Measurements from ENCODE around the gene RHEB.

RHEB gene

GRCh38 chr7:151504715-151505326 is 14.9 kb downstream of the RHEB start:
- Histone ChIP-seq H3K4me2 (peak overlapping the region in 2 of 11 experiments; percentile 8 to 40; a peak in 3 of 22 replicates), H3K36me3 (peaks cover 6 to 83% (median 58%) of the 10 kb centered on the region in 11 experiments; a peak in 20 of 22 replicates)

GRCh38 chr7:151503902-151504714 is 15.6 kb downstream of the RHEB start:
- H3K9me3 ChIP-seq (replicated peaks in 1 of 11) = peaks cover 0 to 65% (median 41%) of the 10 kb centered on the region in 11 experiments; a peak in 18 of 22 replicates
- H3K27ac ChIP-seq = no peak overlapping the region
- no peak overlapping the region for H3K9ac ChIP-seq
- peaks cover 6 to 82% (median 58%) of the 10 kb centered on the region in 11 experiments; a peak in 20 of 22 replicates for H3K36me3 ChIP-seq
- peaks cover 78 to 100% (median 100%) of the 10 kb centered on the region in 11 experiments for H4K20me1 ChIP-seq
- no peak overlapping the region for H3K4me3 ChIP-seq
- no peaks in the 10 kb centered on the region for H3K27me3 ChIP-seq
- H3K4me1 ChIP-seq = peaks cover 3 to 29% (median 9%) of the 10 kb centered on the region in 10 experiments; a peak in 7 of 20 replicates
- peak overlapping the region in 3 of 11 experiments; percentile 8 to 40 (median 31); a peak in 5 of 22 replicates for H3K4me2 ChIP-seq
- no peak for TF ChIP-seq Cebpa-rat (IDR thresholded peaks at IDR 0.05)

More at GRCh38 chr7:151504715-151505326, 14.9 kb downstream of the RHEB start:
- Histone ChIP-seq H3K27ac (no peak overlapping the region), H3K27me3 (no peaks in the 10 kb centered on the region), H4K20me1 (peaks cover 78 to 100% (median 100%) of the 10 kb centered on the region in 11 experiments), H3K4me1 (peaks cover 5 to 36% (median 11%) of the 10 kb centered on the region in 10 experiments; a peak in 7 of 20 replicates), H3K9me3 (replicated peaks in 1 of 11) (peaks cover 0 to 71% (median 46%) of the 10 kb centered on the region in 11 experiments; a peak in 18 of 22 replicates), H3K4me3 (no peak overlapping the region), H3K9ac (no peak overlapping the region)
- TF ChIP-seq Cebpa-rat (IDR thresholded peaks at IDR 0.05) = no peak

- no peaks in the 10 kb centered on the region for H3K27me3 ChIP-seq
- no peak overlapping the region for H3K27ac ChIP-seq
- H3K9ac ChIP-seq = no peak overlapping the region
- no peak for TF ChIP-seq Cebpa-rat (IDR thresholded peaks at IDR 0.05)
- H3K36me3 ChIP-seq = peaks cover 9 to 89% (median 71%) of the 10 kb centered on the region in 11 experiments; a peak in 20 of 22 replicates
- peaks cover 78 to 100% (median 100%) of the 10 kb centered on the region in 11 experiments for H4K20me1 ChIP-seq
- H3K9me3 ChIP-seq (replicated peaks in 1 of 11) = peaks cover 0 to 63% (median 35%) of the 10 kb centered on the region in 11 experiments; a peak in 18 of 22 replicates
- peaks cover 0 to 19% (median 3%) of the 10 kb centered on the region in 10 experiments; a peak in 7 of 20 replicates for H3K4me1 ChIP-seq
- H3K4me2 ChIP-seq = no peak overlapping the region
- H3K4me3 ChIP-seq = no peak overlapping the region
These were observed 18.0 kb downstream of the RHEB start for GRCh38 chr7:151501676-151502075.

- peaks cover 0 to 36% (median 19%) of the 10 kb centered on the region in 11 experiments; a peak in 17 of 22 replicates for H3K9me3 ChIP-seq (replicated peaks in 1 of 11)
- no peak overlapping the region for H3K9ac ChIP-seq
- no peak overlapping the region for H3K27ac ChIP-seq
- no peaks in the 10 kb centered on the region for H3K27me3 ChIP-seq
- TF ChIP-seq Cebpa-rat (IDR thresholded peaks at IDR 0.05) = no peak
- H3K36me3 ChIP-seq = peaks cover 9 to 81% (median 57%) of the 10 kb centered on the region in 11 experiments; a peak in 20 of 22 replicates
- peaks cover 6 to 25% (median 19%) of the 10 kb centered on the region in 10 experiments; a peak in 13 of 20 replicates for H3K4me1 ChIP-seq
- no peak overlapping the region for H3K4me2 ChIP-seq
- H4K20me1 ChIP-seq = peaks cover 92 to 100% (median 100%) of the 10 kb centered on the region in 11 experiments
- no peak overlapping the region for H3K4me3 ChIP-seq
These were observed 21.2 kb downstream of the RHEB start for GRCh38 chr7:151498495-151498894.

GRCh38 chr7:151497306-151497871 is 22.3 kb downstream of the RHEB start:
- peaks cover 97 to 100% (median 100%) of the 10 kb centered on the region in 11 experiments for H4K20me1 ChIP-seq
- H3K9ac ChIP-seq = no peak overlapping the region
- peaks cover 0 to 26% (median 10%) of the 10 kb centered on the region in 11 experiments; a peak in 16 of 22 replicates for H3K9me3 ChIP-seq (replicated peaks in 1 of 11)
- H3K4me1 ChIP-seq = peaks cover 11 to 32% (median 21%) of the 10 kb centered on the region in 10 experiments; a peak in 19 of 20 replicates
- H3K4me2 ChIP-seq = no peak overlapping the region
- H3K4me3 ChIP-seq = no peak overlapping the region
- no peak for TF ChIP-seq Cebpa-rat (IDR thresholded peaks at IDR 0.05)
- H3K27me3 ChIP-seq = no peaks in the 10 kb centered on the region
- no peak overlapping the region for H3K27ac ChIP-seq
- H3K36me3 ChIP-seq = peaks cover 9 to 79% (median 48%) of the 10 kb centered on the region in 11 experiments; a peak in 20 of 22 replicates

GRCh38 chr7:151495360-151495759 is 24.3 kb downstream of the RHEB start:
- H3K27me3 ChIP-seq = no peaks in the 10 kb centered on the region
- H3K4me2 ChIP-seq = peak overlapping the region in 3 of 11 experiments; percentile 2 to 29 (median 4); a peak in 2 of 22 replicates
- no peak overlapping the region for H3K9ac ChIP-seq
- no peak overlapping the region for H3K27ac ChIP-seq
- peaks cover 0 to 11% (median 0%) of the 10 kb centered on the region in 11 experiments; a peak in 5 of 22 replicates for H3K9me3 ChIP-seq (replicated peaks in 1 of 11)
- H3K4me3 ChIP-seq = no peak overlapping the region
- TF ChIP-seq Cebpa-rat (IDR thresholded peaks at IDR 0.05) = no peak
- H4K20me1 ChIP-seq = peaks cover 94 to 100% (median 100%) of the 10 kb centered on the region in 11 experiments
- H3K4me1 ChIP-seq = peaks cover 18 to 43% (median 25%) of the 10 kb centered on the region in 10 experiments; a peak in 19 of 20 replicates
- H3K36me3 ChIP-seq = peaks cover 8 to 79% (median 40%) of the 10 kb centered on the region in 11 experiments

GRCh38 chr7:151494298-151495284 is 25.1 kb downstream of the RHEB start:
- H3K27ac ChIP-seq = no peak overlapping the region
- H3K4me1 ChIP-seq = peaks cover 20 to 43% (median 25%) of the 10 kb centered on the region in 10 experiments; a peak in 19 of 20 replicates
- H3K27me3 ChIP-seq = no peaks in the 10 kb centered on the region
- peaks cover 0 to 7% (median 0%) of the 10 kb centered on the region in 11 experiments; a peak in 4 of 22 replicates for H3K9me3 ChIP-seq (replicated peaks in 1 of 11)
- H3K9ac ChIP-seq = no peak overlapping the region
- TF ChIP-seq Cebpa-rat (IDR thresholded peaks at IDR 0.05) = no peak
- H3K4me2 ChIP-seq = 0 out of 22 replicates have a peak overlapping the region, but pooled peaks of 1 of the 11 experiments have one; percentile 0
- peaks cover 95 to 100% (median 100%) of the 10 kb centered on the region in 11 experiments for H4K20me1 ChIP-seq
- H3K4me3 ChIP-seq = no peak overlapping the region
- peaks cover 16 to 86% (median 41%) of the 10 kb centered on the region in 11 experiments for H3K36me3 ChIP-seq

Data from BLaER1 treated with 17β-estradiol and CSF1 and Interleukin-3, amounts not matched to agents 10 nM and 100 nM (cell line).